ENCODE measurements around the gene R3HCC1L.

R3HCC1L gene

DNA sequence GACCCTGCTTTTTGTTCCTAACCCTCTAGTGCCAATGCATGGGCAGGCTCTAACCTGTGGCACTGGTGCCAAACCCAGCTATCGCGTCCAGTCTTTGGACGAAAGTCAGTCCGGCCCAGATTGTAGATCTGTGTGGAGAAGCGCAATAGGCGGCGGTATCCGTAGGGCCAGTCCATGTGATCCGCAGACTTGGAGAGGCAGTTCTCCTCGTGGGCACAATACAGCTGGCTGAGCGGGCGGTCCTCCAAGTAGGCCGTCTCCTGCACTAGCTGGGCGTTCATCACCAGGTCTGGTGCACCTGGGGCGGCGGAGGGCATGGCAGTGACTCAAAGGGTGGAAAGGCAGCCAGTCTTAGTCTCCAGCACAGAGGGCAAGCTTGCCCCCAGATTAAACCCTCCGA, 119.0 kb downstream of the R3HCC1L start:
- Mint-ChIP-seq H3K4me3 (no peak overlapping the region), H3K4me1 (no peaks in the 10 kb centered on the region), H3K9me3 (no peaks in the 10 kb centered on the region), H3K27ac (peak overlapping the region in 1 of 2 donors; percentile 42), H3K27me3 (no peaks in the 10 kb centered on the region)
- DNase-seq (no peak), ATAC-seq (no peak)

DNA sequence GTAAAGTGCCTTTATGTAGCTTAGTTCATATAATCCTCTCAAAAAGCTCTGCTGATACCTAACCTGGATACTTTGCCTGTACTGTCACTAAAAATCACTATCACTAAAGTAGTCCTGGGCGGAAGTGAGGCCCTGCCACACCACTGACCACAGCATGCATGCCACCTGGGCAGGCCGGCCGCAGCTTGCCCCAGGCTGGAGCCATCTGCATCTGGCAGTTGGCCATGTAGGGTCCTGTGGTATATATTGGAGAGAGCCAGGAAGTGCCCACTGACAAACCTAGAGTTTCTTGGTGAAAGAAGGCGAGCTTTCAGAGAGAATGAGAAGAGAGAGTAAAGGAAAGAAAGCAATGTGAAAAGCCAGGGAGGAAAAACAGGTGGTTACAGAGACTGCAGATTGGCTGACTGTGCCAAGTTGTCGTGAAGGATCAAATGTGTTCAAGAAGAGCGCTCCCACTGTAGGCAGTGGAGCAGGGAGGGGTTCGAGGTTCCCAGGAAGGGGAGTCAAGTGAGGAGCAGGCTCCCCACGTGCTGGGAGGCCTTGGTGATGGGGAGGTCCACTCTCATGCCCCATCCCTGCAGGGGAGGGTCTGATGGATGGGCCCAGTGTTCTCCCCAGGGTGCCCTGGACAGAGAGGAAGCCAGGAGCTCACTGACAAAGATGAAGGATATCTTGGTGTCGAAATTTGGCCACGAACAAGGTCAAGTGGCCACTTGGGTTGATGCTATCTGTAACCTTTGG, 119.9 kb downstream of the R3HCC1L start:
- Mint-ChIP-seq H3K4me1 (no peaks in the 10 kb centered on the region), H3K4me3 (no peak overlapping the region), H3K9me3 (no peaks in the 10 kb centered on the region), H3K27me3 (no peaks in the 10 kb centered on the region), H3K27ac (peak overlapping the region; percentile 67 to 84)
- ATAC-seq = no peak
- no peak for DNase-seq

DNA sequence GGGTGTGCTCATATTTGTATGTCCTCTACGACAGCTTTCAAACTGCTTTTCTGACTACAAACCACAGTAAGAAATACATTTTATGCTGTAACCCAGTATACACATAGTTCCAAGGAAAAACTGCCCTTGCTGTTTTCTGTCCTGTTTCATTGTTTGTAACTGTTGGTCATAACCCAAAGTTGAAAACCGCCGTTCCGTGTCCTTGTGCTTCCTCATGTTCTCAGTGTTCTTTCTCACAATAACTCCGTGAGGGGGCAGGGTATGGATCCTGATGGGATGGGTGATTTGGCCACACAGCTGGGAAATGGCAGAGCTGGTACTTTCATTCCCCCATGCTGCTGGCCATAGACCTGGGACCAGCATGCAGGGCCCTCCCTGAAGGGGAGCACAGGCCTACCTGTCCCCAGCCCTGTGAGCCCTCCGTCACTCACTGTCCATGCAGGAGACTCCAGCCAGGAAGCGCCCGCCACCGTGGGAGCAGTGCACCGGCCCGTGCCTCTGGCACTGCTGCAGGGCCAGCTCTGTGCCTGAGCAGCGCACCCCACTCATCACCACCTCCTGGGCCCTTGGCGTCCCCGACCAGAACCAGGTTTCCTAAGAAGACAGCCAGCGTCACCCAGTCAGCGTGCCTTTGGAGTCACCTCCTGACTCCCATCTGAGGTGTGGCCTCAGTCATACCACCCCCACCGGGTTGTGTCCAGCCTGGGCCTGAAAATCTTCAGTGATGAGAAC, 120.9 kb downstream of the R3HCC1L start:
- no peaks in the 10 kb centered on the region for H3K9me3 Mint-ChIP-seq
- H3K4me3 Mint-ChIP-seq = no peak overlapping the region
- no peaks in the 10 kb centered on the region for H3K27me3 Mint-ChIP-seq
- ATAC-seq (no peak), DNase-seq (no peak)
- peak overlapping the region in 1 of 2 donors; percentile 21 for H3K27ac Mint-ChIP-seq
- no peaks in the 10 kb centered on the region for H3K4me1 Mint-ChIP-seq

DNA sequence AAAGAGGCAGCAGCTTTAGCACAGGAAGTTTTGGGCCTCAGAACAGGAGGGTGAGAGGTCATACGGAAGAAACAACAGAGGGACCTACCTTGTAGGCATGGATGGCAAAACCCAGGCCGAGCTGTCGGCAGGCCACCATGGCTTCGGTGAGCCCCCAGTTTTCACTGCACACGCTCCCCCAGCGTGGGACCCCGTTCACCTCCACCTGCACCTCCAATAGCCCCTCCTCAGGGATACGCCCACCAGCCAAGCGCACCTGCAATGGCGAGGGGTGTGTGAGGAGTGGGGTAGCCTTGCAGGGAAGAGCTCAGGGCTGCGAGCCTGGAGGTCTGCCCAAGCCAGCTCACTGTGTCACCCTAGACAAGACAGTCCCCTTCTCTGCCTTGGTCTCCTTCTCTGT, 122.2 kb downstream of the R3HCC1L start:
- no peaks in the 10 kb centered on the region for H3K4me1 Mint-ChIP-seq
- DNase-seq (no peak), ATAC-seq (no peak)
- no peak overlapping the region for H3K27ac Mint-ChIP-seq
- H3K4me3 Mint-ChIP-seq = no peak overlapping the region
- H3K9me3 Mint-ChIP-seq = no peaks in the 10 kb centered on the region
- H3K27me3 Mint-ChIP-seq = no peaks in the 10 kb centered on the region

DNA sequence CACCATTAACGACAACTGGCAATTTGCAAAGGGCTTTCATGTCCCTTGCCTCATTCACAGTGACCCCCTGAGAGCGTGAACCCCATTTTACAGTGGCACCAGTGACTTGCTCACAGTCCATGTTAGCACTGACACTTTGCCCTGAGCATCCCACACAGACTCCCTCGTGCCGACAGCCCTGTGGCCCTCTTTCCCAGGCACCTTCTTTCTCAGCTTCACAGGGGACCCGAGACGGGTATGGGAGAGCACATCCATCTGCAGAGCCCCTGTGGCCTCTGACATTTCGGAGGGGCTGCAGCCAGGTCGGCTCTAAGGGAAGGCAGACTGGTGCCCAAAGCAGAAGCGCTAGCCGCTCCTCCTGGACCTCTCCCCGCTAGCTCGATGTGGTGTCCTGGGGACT, 122.7 kb downstream of the R3HCC1L start:
- Mint-ChIP-seq H3K4me3 (no peak overlapping the region), H3K4me1 (no peaks in the 10 kb centered on the region)

DNA sequence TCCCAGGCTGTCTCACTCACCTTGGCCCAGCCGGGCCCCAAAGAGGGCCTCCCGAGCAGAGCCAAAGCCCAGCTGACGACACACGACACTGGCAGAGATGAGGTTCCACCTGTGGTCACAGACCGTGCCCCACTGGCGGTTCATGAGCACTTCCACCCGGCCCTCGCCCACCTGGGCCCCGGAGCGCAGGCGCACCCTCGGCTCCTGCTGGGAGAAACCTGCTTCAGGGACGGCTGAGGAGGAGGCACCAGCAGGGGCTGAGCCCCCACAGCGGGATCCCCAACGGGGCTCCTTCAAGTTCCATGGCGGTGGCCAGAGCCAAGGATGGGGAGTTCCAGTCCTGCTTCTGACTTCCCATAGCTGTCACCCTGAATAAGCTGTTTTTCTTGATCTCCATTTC, 123.5 kb downstream of the R3HCC1L start:
- no peak overlapping the region for H3K27ac Mint-ChIP-seq
- H3K9me3 Mint-ChIP-seq = no peaks in the 10 kb centered on the region
- ATAC-seq = no peak
- no peak for DNase-seq
- H3K27me3 Mint-ChIP-seq = no peaks in the 10 kb centered on the region
- H3K4me3 Mint-ChIP-seq = no peak overlapping the region
- H3K4me1 Mint-ChIP-seq = no peaks in the 10 kb centered on the region

More for the DNA sequence above, 122.7 kb downstream of the R3HCC1L start:
- DNase-seq = no peak
- Mint-ChIP-seq H3K27me3 (no peaks in the 10 kb centered on the region), H3K9me3 (no peaks in the 10 kb centered on the region), H3K27ac (no peak overlapping the region)
- no peak for ATAC-seq

DNA sequence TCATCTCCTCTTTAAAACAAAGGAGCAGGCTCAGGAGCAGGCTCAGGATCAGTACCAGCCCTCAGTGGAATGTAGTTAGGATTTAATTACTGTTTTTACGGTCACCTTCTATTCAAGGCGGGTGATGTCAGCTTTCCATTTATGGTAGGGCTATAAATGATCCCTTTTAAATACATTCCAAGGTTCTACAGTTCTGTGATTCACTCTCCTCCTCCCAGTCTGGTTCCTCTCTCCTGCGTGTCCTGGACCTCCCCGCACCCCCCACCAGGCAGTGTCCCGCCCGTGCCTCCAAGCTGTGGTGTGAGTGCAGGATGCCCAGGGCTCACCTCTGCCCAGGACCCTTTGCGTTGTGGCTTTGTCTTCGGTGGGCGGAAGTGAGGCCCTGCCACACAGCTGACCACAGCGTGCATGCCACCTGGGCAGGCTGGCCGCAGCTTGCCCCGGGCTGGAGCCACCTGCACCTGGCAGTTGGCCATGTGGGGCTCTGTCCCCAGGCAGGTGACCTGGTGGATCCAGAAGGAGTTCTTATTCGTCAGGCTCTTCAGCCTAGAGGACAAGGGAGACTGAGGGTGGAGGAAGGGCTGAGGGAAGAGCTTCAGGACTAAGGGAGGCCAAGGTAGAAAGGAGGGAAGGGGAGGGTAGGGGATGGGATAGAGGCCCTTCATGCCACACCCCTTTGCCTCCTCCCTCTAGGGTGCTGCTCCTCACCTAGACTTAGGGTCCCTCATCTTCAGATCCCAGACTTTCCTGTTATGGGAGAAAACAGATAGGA, 124.4 kb downstream of the R3HCC1L start:
- peaks cover under 1% of the 10 kb centered on the region for H3K4me1 Mint-ChIP-seq
- no peaks in the 10 kb centered on the region for H3K9me3 Mint-ChIP-seq
- no peak overlapping the region for H3K4me3 Mint-ChIP-seq
- no peak for ATAC-seq
- no peak for DNase-seq
- peak overlapping the region in 1 of 2 donors; percentile 69 for H3K27ac Mint-ChIP-seq
- no peaks in the 10 kb centered on the region for H3K27me3 Mint-ChIP-seq

DNA sequence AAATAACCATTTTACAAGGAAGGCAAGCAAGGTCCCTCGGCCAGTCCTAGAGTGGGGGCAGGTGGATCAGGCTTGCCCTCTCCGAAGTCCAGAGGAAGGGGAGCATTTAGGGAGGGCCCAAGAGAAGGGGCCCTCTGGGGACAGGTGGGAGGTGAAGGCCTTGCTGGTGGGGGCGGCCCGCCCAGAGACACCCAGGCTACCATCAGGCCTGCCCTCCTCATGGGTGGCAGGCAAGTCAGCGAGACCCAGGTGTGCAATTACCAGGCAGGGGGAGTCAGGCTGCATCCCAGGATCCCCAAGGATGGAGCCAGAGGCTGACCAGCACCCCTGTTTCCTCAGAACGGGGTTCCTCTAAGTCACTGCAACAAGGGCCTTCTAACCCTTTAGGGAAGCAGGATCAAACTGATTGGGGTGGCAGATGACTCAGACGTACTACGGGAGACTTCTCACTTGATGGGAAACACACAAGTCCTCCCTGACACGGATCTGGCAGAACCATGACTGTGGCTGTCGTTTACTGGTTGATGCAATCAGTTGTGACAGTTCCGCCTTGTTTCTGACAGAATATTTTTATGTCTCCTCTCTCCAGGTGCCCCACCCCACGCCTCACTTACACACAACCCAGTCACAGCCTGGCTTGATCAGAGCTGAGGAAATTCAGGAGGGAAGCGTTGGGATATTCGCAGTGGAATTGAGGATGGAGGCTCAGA, 125.3 kb downstream of the R3HCC1L start:
- no peak for ATAC-seq
- DNase-seq = no peak
- Mint-ChIP-seq H3K27ac (peak overlapping the region; percentile 65 to 76), H3K27me3 (no peaks in the 10 kb centered on the region), H3K4me1 (peaks cover 6% of the 10 kb centered on the region), H3K4me3 (no peak overlapping the region), H3K9me3 (no peaks in the 10 kb centered on the region)

DNA sequence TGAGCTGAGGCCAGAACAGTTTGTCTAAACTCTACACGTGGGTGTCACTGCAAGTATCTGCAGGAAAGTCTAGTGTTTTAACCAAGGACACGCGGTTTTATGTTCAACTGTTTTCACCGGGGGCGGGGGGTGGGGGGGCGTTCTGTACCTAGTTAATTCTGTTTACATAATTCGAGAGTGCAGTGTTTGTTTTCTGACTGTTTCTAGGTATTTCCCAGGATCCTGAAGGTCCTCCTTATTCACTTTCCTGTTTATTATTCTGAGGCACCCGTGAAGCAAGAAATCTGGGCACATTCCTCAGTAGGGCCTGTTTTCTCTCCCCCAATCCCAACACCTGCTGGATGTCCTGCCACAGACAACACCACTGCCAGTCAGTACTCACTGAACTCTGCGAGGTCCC, 125.9 kb downstream of the R3HCC1L start:
- no peaks in the 10 kb centered on the region for H3K27me3 Mint-ChIP-seq
- H3K9me3 Mint-ChIP-seq = no peaks in the 10 kb centered on the region
- no peak for ATAC-seq
- DNase-seq = no peak
- H3K4me1 Mint-ChIP-seq = peaks cover 6% of the 10 kb centered on the region
- H3K27ac Mint-ChIP-seq = no peak overlapping the region
- no peak overlapping the region for H3K4me3 Mint-ChIP-seq

DNA sequence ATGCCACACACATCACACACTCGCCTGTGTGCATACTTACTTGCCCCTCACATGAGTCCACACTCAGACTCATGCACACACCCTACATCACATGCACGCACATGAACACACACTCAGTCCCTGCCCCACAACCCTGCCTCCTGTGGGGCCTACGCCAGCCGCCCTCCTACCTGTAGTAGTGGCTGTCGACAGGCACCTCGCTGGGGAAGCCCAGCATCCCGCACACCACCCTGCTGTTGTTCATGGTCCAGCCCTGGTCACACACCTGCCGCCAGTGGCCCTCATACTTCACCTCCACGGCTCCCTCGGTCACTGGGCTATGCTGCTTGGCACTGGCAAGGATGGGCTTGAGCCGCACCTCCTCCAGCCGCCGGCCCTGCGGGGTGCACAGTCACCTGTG, 126.3 kb downstream of the R3HCC1L start:
- ATAC-seq (no peak), DNase-seq (no peak)
- Mint-ChIP-seq H3K4me1 (peaks cover 6% of the 10 kb centered on the region), H3K4me3 (no peak overlapping the region), H3K27ac (peak overlapping the region in 1 of 2 donors; percentile 84), H3K9me3 (no peaks in the 10 kb centered on the region), H3K27me3 (peaks cover under 1% of the 10 kb centered on the region)

DNA sequence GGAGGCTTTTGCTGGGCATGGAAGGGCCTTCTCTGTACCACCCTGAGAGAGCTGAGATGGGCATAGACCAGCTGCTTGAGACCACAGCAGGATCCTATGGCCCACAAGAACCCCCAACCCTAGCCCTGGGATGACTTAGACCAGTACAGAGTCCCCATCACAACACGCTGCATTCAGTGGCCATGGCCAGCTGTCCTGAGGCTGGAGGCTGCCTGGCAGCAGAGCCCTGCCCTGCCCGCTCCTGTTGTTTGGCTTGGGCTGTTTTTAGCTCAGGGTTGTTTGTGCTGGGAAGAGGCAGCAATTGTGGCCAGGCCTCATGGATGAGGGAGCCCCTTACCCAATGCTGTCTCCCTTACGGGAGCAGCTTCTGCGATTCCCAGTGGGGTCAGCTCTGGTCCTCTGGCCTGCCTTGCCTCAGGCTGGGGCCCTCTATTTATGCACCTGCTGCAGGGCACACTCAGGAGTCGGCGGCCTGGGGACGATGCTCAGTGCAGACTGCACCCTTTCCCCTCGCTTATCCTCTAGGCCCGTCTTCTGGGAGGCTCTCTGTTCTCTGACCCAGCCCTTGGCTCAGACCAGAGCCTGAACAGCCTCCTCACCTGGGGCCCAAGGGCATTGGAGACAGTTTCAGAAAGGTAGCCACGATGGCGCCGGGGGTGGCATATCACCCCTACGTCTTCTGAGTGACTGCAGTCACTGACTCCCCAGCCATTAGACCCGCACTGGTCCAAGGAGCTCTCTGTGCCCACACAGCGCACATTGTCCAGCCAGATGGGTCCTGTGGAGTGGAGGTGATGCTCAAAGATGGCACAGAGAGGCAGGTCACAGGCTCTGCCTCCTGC, 127.2 kb downstream of the R3HCC1L start:
- H3K27me3 Mint-ChIP-seq = peaks cover 8% of the 10 kb centered on the region
- H3K9me3 Mint-ChIP-seq = no peaks in the 10 kb centered on the region
- H3K4me1 Mint-ChIP-seq = peaks cover 6% of the 10 kb centered on the region
- no peak for DNase-seq
- no peak overlapping the region for H3K27ac Mint-ChIP-seq
- ATAC-seq = no peak
- no peak overlapping the region for H3K4me3 Mint-ChIP-seq

DNA sequence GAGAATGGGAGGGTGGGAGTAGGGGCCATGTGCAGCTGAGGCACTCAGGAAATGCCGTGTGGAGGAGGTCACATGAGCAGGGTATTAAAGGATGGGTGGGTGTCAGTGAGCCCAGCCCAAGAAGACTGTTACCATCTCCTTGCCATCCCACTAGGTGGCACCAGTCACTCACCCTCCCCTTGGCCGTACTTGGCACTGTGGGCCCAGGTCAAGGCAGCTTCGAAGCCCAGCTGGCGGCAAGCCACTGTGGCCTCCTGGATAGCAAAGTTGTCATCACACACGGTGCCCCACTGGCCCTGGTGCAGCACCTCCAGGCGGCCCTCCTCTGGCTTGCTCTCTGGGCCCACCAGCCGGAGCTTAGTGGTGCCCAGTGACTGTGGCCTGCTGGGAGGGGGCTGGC, 128.1 kb downstream of the R3HCC1L start:
- ATAC-seq (peak; percentile 29), DNase-seq (no peak)
- no peak overlapping the region for H3K4me3 Mint-ChIP-seq
- H3K9me3 Mint-ChIP-seq = no peaks in the 10 kb centered on the region
- H3K27me3 Mint-ChIP-seq = peaks cover 8% of the 10 kb centered on the region
- peaks cover 7% of the 10 kb centered on the region for H3K4me1 Mint-ChIP-seq
- peak overlapping the region in 1 of 2 donors; percentile 78 for H3K27ac Mint-ChIP-seq

DNA sequence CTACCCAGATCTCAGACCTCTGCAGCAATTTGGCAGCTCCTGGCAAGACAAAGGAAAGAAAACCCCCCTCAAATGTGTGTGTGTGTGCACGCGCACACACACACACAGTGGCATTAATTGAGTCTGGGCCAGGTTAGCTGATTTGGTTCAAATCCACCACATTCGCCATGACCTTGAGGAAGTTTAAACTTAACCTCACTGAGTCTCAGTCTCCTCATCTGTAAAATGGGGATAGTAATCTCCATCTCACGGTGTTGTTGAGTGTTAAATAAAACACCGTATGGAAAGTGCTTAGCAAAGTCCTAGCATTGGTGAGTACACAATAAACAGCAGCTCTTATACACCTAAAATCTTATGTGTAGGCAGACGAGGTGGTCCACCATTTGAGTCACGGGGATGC, 128.6 kb downstream of the R3HCC1L start:
- Mint-ChIP-seq H3K27ac (no peak overlapping the region), H3K27me3 (peaks cover 8% of the 10 kb centered on the region), H3K4me3 (no peak overlapping the region), H3K4me1 (peaks cover 10% of the 10 kb centered on the region), H3K9me3 (no peaks in the 10 kb centered on the region)
- DNase-seq (no peak), ATAC-seq (no peak)

DNA sequence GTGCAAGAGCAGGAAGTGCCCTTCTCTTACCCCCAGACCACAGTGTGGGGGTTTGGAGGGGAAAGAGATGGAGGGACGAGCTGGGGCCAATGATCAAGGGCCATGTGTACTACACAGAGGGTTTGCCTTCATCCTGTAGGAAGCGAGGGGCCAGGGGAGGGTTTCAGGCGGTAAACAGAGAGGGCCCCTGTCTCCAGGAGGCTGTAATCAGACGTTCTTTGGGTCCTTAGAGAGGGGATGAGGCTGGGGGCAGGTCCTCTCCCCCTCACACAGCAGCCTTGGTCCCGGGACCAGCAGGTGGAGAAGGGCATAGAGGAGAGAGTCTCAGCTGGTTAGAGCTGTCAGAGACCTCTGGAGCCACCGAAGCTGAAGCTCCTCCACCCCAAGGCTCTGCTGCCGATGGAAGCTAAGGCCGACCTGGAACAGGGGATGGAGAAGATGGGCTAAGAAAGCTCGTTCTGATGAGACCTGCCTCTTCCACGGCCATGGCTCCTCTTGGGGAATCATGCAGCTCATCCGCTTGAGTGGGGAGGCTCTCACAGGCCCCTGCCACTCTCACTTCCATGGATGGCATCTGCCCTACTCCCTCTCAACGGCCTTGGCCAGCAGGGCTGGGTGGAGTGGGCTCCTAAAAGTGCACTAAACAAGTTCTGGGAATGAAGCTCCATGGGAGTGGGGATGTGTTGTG, 130.1 kb downstream of the R3HCC1L start:
- H3K9me3 Mint-ChIP-seq = no peaks in the 10 kb centered on the region
- H3K27ac Mint-ChIP-seq = peak overlapping the region in 1 of 2 donors; percentile 2
- peaks cover 10% of the 10 kb centered on the region for H3K4me1 Mint-ChIP-seq
- H3K4me3 Mint-ChIP-seq = no peak overlapping the region
- H3K27me3 Mint-ChIP-seq = peaks cover 20% of the 10 kb centered on the region
- ATAC-seq (no peak), DNase-seq (no peak)
